Measurements from ENCODE around the gene CCR4. TPM values are rescaled to one million over a fixed set of nuclear protein-coding genes. Genes with fewer than 3 reads are reported as not detected.
A peak's percentile ranks its signal among the peaks of the same experiment; 100 is the strongest.
"Not testable (repeated sequence)": the region's sequence is repeated elsewhere in the genome, so short reads cannot be mapped to it uniquely, and the experiment has no call there.

Gene CCR4
- total and polyA plus RNA-seq, 5 donors: 0.05 to 0.25 (median 0.12) TPM; not detected in 2

DNA sequence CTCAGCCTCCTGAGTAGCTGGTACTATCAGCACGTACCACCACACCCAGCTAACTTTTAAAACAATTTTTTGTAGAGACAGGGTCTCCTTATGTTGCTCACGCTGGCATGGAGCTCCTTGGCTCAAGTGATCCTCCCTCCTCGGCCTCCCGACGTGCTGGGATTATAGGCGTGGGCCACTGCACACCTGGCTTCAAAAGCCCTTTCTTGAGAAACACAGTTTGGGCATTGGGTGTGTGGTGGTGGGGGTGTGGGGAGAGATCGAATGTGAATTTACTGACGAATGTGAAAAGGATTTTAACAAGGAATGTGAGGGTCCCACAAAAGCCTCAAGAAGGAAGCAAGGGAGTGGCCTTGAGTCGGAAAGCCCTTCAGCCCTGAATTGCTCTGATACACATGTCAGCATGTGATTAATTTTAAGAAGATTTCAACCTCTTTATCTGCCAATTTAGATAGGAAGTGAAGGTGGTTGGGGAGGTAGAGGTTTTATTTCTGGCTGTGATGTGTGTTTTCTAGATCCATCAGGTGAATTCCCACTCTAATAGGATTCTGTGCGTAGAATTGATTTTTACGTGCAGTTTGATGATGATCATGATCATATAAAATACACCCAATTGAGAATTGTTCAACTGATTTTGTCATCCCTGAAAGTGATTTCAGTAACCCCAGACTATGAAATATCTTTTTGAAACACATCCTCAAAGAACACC is 1.1 kb downstream of the CCR4 start:
- Histone ChIP-seq H3K4me1 (ENCODE audit: control insufficient read depth, insufficient read depth, low read length) (no peaks in the 10 kb centered on the region), H3K9me3 (ENCODE audit: control insufficient read depth, low read length) (no peaks in the 10 kb centered on the region), H3K4me3 (ENCODE audit: low read length) (no peak overlapping the region), H3K27ac (ENCODE audit: low read length) (no peak overlapping the region), H3K27me3 (ENCODE audit: control insufficient read depth, insufficient read depth) (no peaks in the 10 kb centered on the region)
- WGBS: 88% methylated on average over 11 of the region's 11 CpGs
- intact Hi-C loops (cut with DNase I): loop anchor here in 1 of 4 donors (5.0 kb wide), 1 partner anchor 120 kb away; no protein-coding TSS in a partner anchor
- DNase-seq (no peak), ATAC-seq (no peak)

DNA sequence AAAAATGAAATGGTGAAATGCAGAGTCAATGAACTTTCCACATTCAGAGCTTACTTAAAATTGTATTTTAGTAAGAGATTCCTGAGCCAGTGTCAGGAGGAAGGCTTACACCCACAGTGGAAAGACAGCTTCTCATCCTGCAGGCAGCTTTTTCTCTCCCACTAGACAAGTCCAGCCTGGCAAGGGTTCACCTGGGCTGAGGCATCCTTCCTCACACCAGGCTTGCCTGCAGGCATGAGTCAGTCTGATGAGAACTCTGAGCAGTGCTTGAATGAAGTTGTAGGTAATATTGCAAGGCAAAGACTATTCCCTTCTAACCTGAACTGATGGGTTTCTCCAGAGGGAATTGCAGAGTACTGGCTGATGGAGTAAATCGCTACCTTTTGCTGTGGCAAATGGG is 3.1 kb downstream of the CCR4 start:
- Histone ChIP-seq H3K4me1 (ENCODE audit: control insufficient read depth, insufficient read depth, low read length) (peaks cover 2% of the 10 kb centered on the region), H3K27ac (ENCODE audit: low read length) (no peak overlapping the region), H3K27me3 (ENCODE audit: control insufficient read depth, insufficient read depth) (no peaks in the 10 kb centered on the region), H3K9me3 (ENCODE audit: control insufficient read depth, low read length) (no peaks in the 10 kb centered on the region), H3K4me3 (ENCODE audit: low read length) (no peak overlapping the region)
- DNase-seq (no peak), ATAC-seq (no peak)
- WGBS: 96% methylated on average over 1 of the region's 1 CpG
- intact Hi-C loops (cut with DNase I): loop anchor here in 1 of 4 donors (5.0 kb wide), 1 partner anchor 118 kb away; no protein-coding TSS in a partner anchor

DNA sequence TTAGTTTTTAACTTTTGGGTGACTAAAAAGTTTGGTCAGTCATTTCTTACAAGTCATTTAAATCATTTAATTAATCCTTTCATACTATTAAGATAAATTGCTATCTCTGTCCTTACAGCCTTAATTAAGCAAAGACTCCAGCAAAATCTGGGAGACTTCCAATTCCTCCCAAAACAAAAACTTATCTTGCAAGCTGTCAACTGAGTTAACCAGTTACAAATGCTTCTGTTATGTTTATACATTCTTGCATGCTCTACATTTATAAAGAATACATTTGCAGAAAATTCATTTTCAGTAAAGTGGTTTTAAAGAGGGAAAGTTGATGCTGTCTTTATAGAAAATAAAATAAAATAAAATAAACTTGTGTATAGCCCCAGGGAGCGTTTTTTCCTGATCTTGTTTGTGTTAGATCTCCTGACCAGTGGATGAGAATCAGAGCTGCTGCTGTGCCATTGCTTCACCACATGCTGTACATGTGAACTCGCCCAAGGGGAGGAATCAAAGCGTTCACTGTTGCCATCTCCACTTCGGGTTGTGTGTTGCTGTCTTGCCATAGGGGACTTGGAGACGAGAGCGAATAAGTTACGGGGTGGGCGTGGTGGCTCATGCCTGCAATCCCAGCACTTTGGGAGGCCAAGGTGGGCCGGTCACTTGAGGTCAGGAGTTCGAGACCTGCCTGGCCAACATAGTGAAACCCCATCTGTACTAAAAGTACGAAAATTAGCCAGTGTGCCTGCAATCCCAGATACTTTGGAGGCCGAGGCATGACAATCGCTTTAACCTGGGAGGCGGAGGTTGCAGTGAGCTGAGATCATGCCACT is 5.5 kb downstream of the CCR4 start:
- H3K4me3 ChIP-seq (ENCODE audit: low read length): no peak overlapping the region
- H3K27me3 ChIP-seq (ENCODE audit: control insufficient read depth, insufficient read depth): no peaks in the 10 kb centered on the region
- 68% methylated on average over 14 of the region's 14 CpGs for WGBS
- DNase-seq (no peak), ATAC-seq (no peak)
- H3K4me1 ChIP-seq (ENCODE audit: control insufficient read depth, insufficient read depth, low read length): peaks cover 2% of the 10 kb centered on the region
- H3K27ac ChIP-seq (ENCODE audit: low read length): no peak overlapping the region
- intact Hi-C loops (cut with DNase I): no loop called here
- H3K9me3 ChIP-seq (ENCODE audit: control insufficient read depth, low read length): no peaks in the 10 kb centered on the region

DNA sequence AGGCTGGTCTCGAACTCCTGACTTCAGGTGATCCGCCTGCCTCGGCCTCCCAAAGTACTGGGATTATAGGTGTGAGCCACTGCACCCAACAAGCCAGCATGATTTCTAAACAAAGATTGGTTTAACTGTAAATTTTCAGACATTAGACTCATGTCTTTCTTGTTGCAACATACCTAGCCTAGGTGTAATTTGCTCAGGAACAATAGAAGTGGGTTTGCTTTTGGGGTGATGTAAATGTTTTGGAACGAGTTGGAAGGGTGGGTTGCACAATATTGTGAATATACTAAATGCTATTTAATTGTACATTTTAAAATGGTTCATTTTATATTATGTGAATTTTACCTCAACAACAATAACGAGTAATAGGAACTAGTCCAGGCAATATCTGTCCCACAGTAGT is 7.1 kb downstream of the CCR4 start:
- DNase-seq (no peak), ATAC-seq (no peak)
- intact Hi-C loops (cut with DNase I): no loop called here
- no peaks in the 10 kb centered on the region for H3K27me3 ChIP-seq (ENCODE audit: control insufficient read depth, insufficient read depth)
- no peak overlapping the region for H3K4me3 ChIP-seq (ENCODE audit: low read length)
- H3K9me3 ChIP-seq (ENCODE audit: control insufficient read depth, low read length): no peaks in the 10 kb centered on the region
- 91% methylated on average over 5 of the region's 5 CpGs for WGBS
- H3K27ac ChIP-seq (ENCODE audit: low read length): no peak overlapping the region
- H3K4me1 ChIP-seq (ENCODE audit: control insufficient read depth, insufficient read depth, low read length): peaks cover 2% of the 10 kb centered on the region

DNA sequence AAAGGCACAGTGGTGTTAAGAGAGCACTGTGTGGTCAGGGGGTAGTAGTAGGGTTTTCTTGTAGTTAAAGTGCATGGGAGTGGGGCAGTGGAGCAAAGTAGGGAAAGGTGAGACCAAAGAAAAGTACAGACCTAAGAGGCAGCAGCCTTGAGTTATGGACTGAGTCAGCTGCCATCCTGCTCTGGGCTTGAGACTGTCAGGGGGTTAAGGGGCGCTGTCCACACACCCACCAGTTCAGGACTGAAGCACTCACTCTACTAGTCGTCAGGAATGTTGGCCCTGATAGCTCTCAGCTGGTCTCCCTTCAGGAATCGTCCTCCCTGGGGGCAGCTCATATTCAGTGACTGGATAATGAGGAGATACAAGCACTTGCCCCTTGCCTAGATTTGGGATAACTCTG is 7.9 kb downstream of the CCR4 start:
- DNase-seq (no peak), ATAC-seq (peak in 1 of 2 donors; percentile 32)
- no peak overlapping the region for H3K27ac ChIP-seq (ENCODE audit: low read length)
- peaks cover 2% of the 10 kb centered on the region for H3K4me1 ChIP-seq (ENCODE audit: control insufficient read depth, insufficient read depth, low read length)
- no peaks in the 10 kb centered on the region for H3K27me3 ChIP-seq (ENCODE audit: control insufficient read depth, insufficient read depth)
- H3K4me3 ChIP-seq (ENCODE audit: low read length): no peak overlapping the region
- no peaks in the 10 kb centered on the region for H3K9me3 ChIP-seq (ENCODE audit: control insufficient read depth, low read length)
- intact Hi-C loops (cut with DNase I): no loop called here
- WGBS: 31% methylated on average over 3 of the region's 3 CpGs

DNA sequence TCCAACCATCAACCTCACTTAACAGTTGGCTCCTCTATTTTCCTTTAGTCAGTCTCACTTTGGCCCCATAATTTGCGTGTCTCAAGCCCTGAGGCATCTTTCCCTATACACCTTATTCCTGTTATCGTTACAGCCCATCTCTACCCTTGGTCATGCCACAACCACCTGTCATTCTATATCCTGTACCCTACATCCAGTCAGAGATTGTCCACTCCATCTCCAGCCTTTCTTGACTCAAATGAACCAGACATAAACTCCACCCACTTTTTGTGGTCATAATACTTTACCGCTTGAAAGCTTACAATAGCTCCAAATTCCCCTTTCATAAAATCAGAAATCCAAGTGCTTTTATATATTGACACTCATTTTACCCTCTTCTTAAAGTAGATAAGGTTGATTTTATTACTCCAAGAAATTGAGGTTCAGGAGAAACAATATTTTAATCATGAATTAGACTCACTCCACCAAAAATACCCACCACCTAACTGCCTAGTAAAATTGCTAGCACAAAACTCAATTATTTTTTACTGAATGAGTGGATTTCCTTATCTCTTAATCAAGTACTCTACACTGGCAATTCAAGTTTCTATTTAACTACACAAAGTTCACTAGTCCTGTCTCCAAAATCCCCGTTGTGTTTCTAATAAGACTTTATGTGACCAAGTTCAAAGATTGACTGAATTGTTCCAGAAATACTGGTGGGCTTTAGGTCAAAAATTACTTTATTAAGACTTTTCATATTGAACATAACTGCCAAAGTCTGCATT is 9.1 kb downstream of the CCR4 start:
- H3K27me3 ChIP-seq (ENCODE audit: control insufficient read depth, insufficient read depth): no peaks in the 10 kb centered on the region
- 92% methylated on average over 4 of the region's 4 CpGs for WGBS
- H3K9me3 ChIP-seq (ENCODE audit: control insufficient read depth, low read length): no peaks in the 10 kb centered on the region
- H3K4me1 ChIP-seq (ENCODE audit: control insufficient read depth, insufficient read depth, low read length): peaks cover 2% of the 10 kb centered on the region
- intact Hi-C loops (cut with DNase I): no loop called here
- DNase-seq (no peak), ATAC-seq (no peak)
- no peak overlapping the region for H3K27ac ChIP-seq (ENCODE audit: low read length)
- H3K4me3 ChIP-seq (ENCODE audit: low read length): no peak overlapping the region

DNA sequence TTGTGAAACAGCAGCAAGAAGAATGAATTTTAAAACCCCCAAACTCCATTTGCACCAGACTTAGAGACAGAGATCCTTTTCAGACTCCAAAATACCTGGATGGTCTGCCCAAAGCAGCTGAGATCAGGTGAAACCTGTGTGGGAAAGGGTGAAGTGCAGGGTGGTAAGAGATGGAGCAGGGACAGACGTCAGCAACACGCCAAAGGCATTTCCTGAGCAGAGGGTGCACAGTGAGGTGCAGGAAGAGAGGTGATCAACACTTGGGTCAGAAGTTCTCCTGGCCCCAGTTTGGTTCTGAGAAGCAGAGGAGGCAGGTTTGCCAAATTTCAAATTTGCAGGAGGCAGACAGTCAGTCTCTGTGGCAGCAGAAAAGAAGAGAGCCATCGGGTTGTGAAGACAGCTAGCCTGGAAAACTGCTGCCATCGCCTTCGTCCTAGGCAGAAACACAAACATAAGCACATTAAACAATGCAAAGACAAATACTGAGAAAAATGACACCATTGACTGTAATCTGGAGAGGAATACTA is 9.8 kb downstream of the CCR4 start:
- DNase-seq (no peak), ATAC-seq (no peak)
- intact Hi-C loops (cut with DNase I): no loop called here
- Histone ChIP-seq H3K27me3 (ENCODE audit: control insufficient read depth, insufficient read depth) (no peaks in the 10 kb centered on the region), H3K9me3 (ENCODE audit: control insufficient read depth, low read length) (no peaks in the 10 kb centered on the region), H3K4me1 (ENCODE audit: control insufficient read depth, insufficient read depth, low read length) (peaks cover 2% of the 10 kb centered on the region), H3K4me3 (ENCODE audit: low read length) (no peak overlapping the region), H3K27ac (ENCODE audit: low read length) (peak overlapping the region; percentile 12)
- WGBS: 47% methylated on average over 5 of the region's 5 CpGs

DNA sequence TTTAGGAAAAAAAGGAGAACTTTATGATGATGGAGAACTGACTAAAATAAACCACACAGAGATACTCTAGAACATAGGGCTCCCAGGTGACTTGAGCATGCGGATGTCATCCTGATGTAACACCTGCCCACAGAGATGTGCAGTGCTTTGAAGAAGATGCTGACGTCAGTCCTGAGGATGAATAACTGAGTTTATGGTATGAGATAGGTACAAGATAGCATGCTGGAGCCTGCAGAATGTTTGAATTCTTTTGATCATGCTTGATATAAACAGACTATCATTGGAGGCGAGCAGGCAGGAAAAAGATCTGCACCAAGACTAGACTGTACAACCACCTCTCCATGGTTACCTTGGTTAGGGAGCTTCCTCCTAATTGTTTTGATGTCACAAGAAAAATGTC is 12.4 kb downstream of the CCR4 start:
- 91% methylated on average over 3 of the region's 3 CpGs for WGBS

DNA sequence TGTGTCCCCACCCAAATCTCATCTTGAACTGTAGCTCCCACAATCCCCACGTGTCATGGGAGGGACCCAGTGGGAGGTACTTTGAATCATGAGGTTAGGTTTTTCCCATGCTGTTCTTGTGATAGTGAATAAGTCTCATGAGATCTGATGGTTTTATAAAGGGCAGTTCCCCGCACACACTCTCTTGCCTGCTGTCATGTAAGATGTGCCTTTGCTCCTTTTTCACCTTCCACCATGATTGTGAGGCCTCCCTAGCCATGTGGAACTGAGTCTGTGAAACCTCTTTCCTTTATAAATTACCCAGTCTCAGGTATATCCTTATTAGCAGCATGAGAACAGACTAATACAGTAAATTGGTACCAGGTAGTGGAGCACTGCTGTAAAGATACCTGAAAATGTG is 13.3 kb downstream of the CCR4 start:
- H3K9me3 ChIP-seq (ENCODE audit: control insufficient read depth, low read length); intact Hi-C loops (cut with DNase I); H3K27ac ChIP-seq (ENCODE audit: low read length); H3K4me1 ChIP-seq (ENCODE audit: control insufficient read depth, insufficient read depth, low read length); ATAC-seq; H3K27me3 ChIP-seq (ENCODE audit: control insufficient read depth, insufficient read depth); H3K4me3 ChIP-seq (ENCODE audit: low read length); DNase-seq: not testable (repeated sequence)
- WGBS: 70% methylated on average over 2 of the region's 2 CpGs

More for the DNA sequence above, 12.4 kb downstream of the CCR4 start:
- DNase-seq (no peak), ATAC-seq (no peak)
- Histone ChIP-seq H3K27ac (ENCODE audit: low read length) (no peak overlapping the region), H3K9me3 (ENCODE audit: control insufficient read depth, low read length) (no peaks in the 10 kb centered on the region), H3K4me1 (ENCODE audit: control insufficient read depth, insufficient read depth, low read length) (peaks cover 2% of the 10 kb centered on the region), H3K4me3 (ENCODE audit: low read length) (no peak overlapping the region), H3K27me3 (ENCODE audit: control insufficient read depth, insufficient read depth) (no peaks in the 10 kb centered on the region)
- intact Hi-C loops (cut with DNase I): no loop called here

DNA sequence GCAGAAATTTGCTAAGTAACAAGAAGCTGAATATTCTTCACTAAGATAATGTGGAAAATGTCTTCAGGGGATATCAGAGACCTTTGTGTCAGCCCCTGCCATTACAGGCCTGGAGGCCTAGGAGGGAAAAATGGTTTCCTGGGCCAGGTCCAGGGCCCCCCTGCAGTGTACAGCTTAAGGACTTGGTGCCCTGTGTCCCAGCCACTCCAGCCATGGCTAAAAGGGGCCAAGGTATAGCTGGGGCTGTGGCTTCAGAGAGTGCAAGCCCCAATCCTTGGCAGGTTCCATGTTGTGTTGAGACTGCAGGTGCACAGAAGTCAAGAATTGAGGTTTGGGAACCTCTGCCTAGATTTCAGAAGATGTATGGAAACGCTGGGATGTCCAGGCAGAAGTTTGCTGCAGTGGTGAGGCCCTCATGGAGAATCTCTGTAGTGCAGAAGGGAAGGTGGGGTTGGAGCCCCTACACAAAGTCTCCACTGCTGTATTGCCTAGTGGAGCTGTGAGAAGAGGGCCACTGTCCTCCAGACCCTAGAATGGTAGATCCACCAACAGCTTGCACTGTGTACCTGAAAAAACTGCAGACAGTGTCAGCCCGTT is 14.3 kb downstream of the CCR4 start:
- H3K4me3 ChIP-seq (ENCODE audit: low read length); DNase-seq; H3K9me3 ChIP-seq (ENCODE audit: control insufficient read depth, low read length); ATAC-seq; H3K27me3 ChIP-seq (ENCODE audit: control insufficient read depth, insufficient read depth); H3K4me1 ChIP-seq (ENCODE audit: control insufficient read depth, insufficient read depth, low read length); intact Hi-C loops (cut with DNase I); H3K27ac ChIP-seq (ENCODE audit: low read length): not testable (repeated sequence)
- 87% methylated on average over 2 of the region's 2 CpGs for WGBS

All from right cardiac atrium (tissue), 5 donors.